Dedifferentiated amniotic fluid mesenchymal stem cell (primary cell): ENCODE data around the gene MTM1.

Experiments used
- DNase-seq: peaks from one replicate; pipeline ENCODE4 v3.0.0-alpha.2; 2016; ENCODE audit errors: extremely low spot score

The MTM1 gene

GRCh38 chrX:150568320-150569154 is at the start of gene MTM1:
Gene MTM1 (plus strand): TSS chrX:150568621. CDS start chrX:150592615, 23,994 bp downstream.
- peak; percentile 85 for DNase-seq

- no peak for DNase-seq
Measured at GRCh38 chrX:150522494-150522893, 45.9 kb upstream of the MTM1 start.

GRCh38 chrX:150525061-150525919 is 43.1 kb upstream of the MTM1 start:
- DNase-seq: no peak

- no peak for DNase-seq
Measured at GRCh38 chrX:150526692-150527091, 41.7 kb upstream of the MTM1 start.

GRCh38 chrX:150527108-150527507 is 41.3 kb upstream of the MTM1 start:
- no peak for DNase-seq

- DNase-seq: no peak
Measured at GRCh38 chrX:150529587-150529986, 38.8 kb upstream of the MTM1 start.

GRCh38 chrX:150530821-150531220 is 37.6 kb upstream of the MTM1 start:
- DNase-seq: no peak

GRCh38 chrX:150531467-150531866 is 37.0 kb upstream of the MTM1 start:
- DNase-seq: no peak

- DNase-seq: no peak
Measured at GRCh38 chrX:150533863-150534262, 34.6 kb upstream of the MTM1 start.

GRCh38 chrX:150536455-150537116 is 31.8 kb upstream of the MTM1 start:
- no peak for DNase-seq

GRCh38 chrX:150537851-150538250 is 30.6 kb upstream of the MTM1 start:
- no peak for DNase-seq

GRCh38 chrX:150540965-150541364 is 27.5 kb upstream of the MTM1 start:
- DNase-seq: no peak

GRCh38 chrX:150542846-150543229 is 25.6 kb upstream of the MTM1 start:
- DNase-seq: no peak

GRCh38 chrX:150543230-150544155 is 24.9 kb upstream of the MTM1 start:
- DNase-seq: no peak

- no peak for DNase-seq
Measured at GRCh38 chrX:150544222-150544787, 24.1 kb upstream of the MTM1 start.

GRCh38 chrX:150544835-150545770 is 23.3 kb upstream of the MTM1 start:
- DNase-seq: no peak

GRCh38 chrX:150546711-150547153 is 21.7 kb upstream of the MTM1 start:
- DNase-seq: no peak

- no peak for DNase-seq
Measured at GRCh38 chrX:150547375-150548115, 20.9 kb upstream of the MTM1 start.

GRCh38 chrX:150548251-150548650 is 20.2 kb upstream of the MTM1 start:
- no peak for DNase-seq
